CD1c-positive myeloid dendritic cell (primary cell): ENCODE data around the gene SDHA.
"Not testable (repeated sequence)": the region's sequence is repeated elsewhere in the genome, so short reads cannot be mapped to it uniquely, and the experiment has no call there.

Source experiments
- DNase-seq: peaks from one replicate; pipeline ENCODE4 v3.0.0-alpha.2; 2016; ENCODE audit errors: extremely low spot score

SDHA gene

DNA sequence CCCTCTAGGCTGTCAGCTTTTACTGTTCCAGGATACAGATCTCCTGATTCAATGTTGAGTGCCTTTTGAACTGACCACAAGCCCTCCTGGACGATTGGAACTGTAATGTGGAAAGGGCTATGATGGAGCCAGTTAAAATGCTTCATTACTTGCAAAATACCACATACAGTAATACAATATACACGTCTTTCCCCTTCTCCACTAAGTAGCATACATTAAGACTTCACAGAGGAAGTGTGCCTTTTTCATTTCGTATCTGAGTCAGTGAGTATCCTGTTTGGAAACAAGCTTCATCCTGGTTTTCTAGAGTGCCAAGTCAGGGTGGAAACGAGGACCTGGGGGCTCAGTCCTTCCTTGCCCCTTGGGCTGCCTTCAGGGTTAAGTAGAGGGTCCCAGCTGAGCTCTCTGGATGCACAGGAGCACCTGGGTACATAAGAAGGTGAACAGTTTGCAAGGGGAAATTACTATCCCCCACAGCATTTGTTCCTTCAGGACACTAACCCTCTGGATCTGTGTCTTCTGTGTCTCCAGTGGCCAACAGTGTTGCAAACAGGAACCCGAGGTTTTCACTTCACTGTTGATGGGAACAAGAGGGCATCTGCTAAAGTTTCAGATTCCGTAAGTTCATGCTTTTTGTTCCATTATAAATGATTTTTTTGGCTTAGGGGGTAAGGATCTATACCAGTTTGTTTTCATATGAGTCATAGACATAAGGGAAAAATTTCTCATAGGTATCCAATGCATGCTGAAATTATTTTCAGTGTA lies 5.0 kb downstream of the SDHA start:
- DNase-seq = peak; percentile 47

DNA sequence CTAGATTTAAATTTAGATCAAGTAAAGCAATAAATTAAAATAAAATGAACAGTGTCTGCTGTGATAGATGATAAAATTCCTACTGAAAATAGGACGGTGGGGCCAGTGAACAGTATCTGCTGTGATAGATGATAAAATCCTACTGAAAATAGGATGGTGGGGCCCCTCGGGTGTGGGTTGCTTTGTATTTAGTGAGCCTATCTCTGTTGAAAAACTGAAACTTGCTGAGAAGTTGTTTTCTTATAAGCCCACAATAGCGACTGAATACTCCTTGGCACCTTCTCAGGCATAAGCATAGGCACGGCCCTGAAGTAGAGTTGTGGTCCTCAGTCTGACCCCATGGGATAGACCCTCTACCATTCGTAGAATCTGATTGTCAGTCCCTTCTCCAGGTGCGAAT lies 5.7 kb downstream of the SDHA start:
- DNase-seq = no peak

DNA sequence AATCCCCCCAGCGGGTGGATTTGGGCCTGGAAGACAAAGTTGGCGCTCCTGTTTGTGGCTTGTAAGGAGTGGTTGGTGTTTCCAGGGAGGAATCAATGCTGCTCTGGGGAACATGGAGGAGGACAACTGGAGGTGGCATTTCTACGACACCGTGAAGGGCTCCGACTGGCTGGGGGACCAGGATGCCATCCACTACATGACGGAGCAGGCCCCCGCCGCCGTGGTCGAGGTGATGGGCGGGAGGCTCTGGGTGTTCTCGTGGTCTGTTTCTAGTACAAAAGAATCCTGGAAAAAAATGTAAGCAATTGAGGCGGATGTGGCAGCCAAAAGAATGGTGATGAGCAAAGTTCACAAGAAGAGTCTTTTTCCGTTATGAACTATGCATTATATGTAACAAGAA lies 7.2 kb downstream of the SDHA start:
- DNase-seq = no peak

DNA sequence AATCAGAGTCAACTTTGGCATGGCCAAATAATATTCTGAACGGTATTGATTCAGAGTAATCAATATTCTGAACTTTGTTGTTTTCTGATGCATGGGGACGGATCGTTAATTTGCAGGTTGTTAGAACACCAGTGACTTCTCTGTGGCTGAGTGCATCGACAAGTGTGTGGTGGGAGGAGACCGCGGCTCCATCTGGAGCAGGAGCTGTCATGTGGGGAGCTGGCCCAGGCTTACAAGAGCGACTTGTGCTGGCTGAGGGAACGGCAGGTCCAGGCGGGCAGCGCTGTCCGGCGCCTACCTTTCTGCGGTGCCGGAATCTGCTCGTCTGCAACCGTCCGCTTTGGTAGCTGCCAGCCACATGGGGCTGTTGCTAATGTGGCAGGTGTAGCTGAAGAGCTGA lies 9.3 kb downstream of the SDHA start:
- DNase-seq = not testable (repeated sequence)

DNA sequence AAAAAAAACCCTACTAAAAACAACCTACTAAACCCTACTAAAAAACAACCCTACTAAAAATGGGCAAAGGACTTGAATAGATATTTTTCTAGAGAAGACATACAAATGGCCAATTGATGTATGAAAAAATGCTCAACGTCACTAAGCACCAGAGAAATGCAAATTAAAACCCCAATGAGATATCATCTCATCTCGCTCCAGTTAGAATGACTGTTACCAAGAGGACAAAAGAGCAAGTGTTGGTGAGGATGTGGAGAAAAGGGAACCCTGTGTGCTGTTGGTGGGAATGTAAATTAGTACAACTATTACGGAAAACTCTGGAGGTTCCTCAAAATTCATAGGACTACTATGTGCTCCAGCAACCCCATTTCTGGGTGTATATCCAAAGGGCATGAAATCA lies 10.8 kb downstream of the SDHA start:
- no peak for DNase-seq

DNA sequence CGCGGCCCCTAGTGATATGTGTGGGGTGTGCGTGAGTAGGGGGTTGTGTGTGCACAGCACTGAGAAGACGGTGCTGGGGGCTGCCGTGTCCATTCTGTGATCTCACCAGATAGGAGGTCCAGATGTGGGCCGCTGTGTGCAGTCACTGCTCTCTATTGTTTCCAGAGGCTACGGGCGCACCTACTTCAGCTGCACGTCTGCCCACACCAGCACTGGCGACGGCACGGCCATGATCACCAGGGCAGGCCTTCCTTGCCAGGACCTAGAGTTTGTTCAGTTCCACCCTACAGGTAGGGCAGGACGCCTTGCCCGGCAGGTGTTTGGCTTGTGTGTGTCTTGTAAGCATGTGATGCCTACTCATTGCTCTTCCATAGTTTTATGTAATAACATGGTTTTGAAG lies 12.6 kb downstream of the SDHA start:
- no peak for DNase-seq

DNA sequence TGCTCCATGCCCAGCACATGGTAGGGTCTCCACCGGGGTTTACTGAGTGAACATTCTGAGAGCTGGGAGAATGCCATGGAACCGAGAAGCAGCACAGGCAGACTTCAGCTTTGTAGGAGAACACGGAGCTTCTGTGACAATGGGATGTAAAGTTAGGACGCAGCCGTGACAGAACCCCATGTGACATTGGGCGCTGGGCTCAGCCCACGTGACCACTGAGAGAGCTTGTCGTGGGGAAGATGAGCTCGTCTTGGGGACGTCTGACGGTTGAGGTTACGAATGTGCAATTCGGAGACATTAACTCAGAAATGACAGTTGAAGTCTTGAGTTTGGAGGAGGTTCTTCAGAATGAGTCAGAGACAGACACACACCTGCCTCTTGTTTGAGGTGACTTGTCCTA lies 13.5 kb downstream of the SDHA start:
- no peak for DNase-seq

DNA sequence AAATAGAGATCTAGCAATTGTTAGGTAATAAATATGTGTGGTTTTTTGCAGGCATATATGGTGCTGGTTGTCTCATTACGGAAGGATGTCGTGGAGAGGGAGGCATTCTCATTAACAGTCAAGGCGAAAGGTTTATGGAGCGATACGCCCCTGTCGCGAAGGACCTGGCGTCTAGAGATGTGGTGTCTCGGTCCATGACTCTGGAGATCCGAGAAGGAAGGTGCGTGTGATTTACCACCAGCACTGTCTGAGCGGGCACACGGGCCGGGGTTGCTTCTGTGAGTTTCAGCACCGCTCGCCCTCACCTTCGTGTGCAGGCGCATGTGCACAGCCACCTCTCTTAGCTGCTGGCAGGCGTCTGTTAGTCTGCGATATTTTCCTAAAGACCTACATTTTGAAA lies 15.3 kb downstream of the SDHA start:
- not testable (repeated sequence) for DNase-seq

DNA sequence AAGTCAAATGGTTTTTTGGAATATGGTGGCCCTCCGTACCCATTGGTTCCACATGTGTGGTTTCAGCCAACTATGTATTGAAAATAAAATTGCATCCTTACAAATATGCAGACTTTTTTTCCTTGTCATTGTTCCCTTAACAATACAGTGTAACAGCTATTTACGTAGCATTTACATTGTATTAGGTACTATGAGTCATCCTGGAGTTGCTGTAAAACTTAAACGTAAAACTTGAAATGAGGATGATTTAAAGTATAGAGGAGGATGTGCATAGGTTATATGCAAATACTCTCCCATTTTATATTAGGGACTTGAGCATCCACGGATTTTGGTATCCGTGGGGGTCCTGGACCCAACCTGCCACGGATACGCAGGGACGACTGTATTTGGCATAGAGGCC lies 16.3 kb downstream of the SDHA start:
- DNase-seq = no peak

DNA sequence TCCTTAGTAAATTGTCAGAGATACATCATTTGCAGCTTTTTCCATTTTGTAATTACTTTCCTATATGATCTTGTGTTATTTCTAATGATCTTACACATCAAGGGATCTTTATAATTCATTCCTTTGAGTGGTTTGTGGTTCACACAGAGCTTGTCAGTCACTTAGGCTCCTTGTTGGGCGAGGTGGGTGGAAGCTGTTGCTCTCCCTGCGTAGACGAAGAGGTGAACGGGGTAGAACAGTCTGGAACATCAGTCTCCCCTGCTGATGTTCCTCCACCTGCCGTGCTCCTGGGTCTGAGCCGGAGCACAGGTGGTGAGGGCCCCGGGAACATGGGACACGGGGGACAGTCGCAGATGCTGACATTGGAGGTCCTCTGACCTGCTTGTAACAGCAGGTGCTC lies 17.4 kb downstream of the SDHA start:
- DNase-seq = not testable (repeated sequence)

DNA sequence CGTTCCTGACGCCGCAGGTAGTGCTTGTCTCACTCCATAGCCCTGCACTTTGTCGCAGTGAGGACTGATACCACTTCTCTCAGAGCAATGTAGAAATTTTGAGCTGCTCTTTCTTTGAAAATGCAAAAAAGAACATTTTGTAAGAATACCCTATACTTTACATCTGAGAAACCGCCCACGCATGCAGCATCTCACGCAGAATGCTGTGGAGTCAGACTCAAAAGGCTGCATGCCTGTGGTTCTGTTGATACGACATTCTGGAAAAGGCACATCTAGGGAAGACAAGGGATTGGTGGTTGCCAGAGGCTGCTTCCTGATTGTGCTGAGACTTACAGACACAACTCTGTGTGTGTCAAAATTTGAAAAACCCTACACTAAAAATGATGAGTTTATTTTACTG lies 19.8 kb downstream of the SDHA start:
- DNase-seq = not testable (repeated sequence)

DNA sequence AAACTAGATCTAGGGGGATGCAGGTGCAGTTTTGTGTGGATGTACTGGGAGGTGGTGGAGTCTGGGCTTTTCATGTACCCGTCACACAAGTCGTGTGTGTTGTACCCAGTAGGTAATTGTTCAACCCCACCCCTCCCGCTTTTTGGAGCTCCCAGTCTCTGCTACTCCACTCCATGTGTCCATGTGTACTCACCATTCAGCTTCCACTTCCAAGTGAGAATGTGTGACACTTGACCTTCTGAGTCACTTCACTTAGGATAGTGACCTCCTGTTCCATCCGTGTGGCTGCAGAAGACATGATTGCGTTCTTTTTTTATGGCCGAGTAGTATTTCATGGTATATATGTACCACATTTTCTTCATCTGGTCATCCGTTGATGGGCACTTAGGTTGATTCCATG lies 22.4 kb downstream of the SDHA start:
- not testable (repeated sequence) for DNase-seq

DNA sequence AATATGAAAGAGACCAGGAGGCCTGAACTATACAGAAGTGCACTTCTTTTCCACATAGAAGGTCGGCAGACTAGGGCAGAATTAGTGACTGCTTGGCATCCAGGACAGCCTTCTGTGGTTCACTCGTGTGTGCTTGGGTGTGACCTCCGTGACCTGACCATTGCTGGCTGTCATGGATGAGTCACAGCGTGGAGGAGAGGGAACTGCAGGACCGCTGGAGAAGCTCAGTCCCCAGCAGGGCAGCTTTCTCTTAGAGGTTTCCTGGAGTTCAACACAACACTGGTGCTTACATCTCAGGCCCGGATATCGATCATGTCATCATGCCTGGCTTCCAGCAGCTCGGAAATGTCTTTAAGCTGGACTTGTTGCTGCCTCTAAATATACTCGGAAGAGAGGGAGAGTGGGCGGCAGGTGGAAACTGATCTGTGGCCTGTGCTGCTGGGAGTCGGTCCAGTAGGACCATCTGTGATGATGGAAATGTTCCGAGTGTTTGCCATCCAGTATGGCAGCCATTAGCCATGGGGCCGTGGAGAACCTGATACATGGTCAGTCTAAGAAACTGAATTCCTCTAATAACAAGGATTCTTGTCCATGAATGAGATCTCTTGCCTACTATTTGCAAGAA lies 23.0 kb downstream of the SDHA start:
- DNase-seq = peak; percentile 5

DNA sequence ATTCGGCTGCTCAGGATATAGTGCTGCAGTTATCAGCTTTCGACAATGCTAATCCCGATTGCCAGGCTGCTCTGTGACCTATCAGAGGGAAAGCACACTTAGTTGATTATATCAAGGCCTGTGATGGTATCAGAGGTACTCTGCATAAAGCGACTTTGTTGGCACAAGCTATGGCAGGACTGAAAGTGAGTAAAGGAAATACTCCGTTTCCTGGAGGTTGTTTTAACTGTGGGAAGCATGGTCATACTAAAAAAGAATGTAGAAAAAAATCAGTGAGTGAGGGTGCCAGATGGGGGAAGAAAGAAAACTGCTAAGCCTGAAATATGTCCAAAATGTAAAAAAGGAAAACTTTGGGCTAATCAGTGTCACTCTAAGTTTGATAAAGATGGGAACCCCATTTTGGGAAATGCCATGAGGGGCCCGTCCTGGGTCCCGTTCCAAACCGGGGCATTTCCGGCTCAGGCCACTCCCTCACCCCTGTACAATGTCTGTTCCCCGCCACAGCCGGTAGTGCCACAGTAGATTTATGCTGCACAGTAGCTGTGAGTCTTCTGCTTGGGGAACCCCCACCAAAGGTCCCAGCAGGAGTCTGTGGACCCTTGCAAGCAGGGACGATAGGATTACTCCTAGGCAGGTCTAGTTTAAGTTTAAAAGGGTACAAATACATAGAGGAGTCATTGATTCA lies 25.7 kb downstream of the SDHA start:
- DNase-seq = not testable (repeated sequence)

DNA sequence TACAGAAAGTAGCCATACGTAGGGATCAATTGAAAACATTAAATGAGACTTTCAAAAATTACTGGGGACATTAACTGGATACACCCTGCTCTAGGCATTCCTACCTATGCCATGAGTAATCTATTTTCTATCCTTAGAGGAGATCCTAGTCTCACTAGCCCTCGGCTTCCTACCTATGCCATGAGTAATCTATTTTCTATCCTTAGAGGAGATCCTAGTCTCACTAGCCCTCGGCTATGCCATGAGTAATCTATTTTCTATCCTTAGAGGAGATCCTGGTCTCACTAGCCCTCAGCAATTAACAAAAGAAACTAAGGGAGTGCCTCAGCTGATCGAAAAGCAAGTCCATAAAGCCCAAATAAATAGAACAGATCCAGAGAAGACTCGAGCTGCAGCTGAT lies 27.6 kb downstream of the SDHA start:
- not testable (repeated sequence) for DNase-seq

DNA sequence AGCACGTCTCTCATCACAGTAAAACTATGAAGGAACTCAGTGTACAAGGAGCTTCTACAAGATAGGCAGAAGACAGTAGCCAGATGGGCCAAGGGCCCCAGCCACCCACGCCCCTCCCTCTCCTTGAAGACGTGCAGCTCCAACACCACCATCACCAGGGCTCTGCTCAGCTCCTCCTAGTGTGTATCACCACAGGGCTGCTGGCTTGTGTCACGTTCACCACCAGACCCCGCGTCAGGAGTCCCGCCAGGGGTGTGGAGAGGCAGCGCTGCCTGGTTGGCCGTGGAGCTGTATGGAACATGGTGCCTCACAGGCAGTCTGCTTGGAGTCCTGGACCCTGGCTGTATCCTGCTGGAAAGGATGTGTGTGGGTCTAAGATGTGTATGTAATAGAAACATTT lies 32.3 kb downstream of the SDHA start:
- not testable (repeated sequence) for DNase-seq

DNA sequence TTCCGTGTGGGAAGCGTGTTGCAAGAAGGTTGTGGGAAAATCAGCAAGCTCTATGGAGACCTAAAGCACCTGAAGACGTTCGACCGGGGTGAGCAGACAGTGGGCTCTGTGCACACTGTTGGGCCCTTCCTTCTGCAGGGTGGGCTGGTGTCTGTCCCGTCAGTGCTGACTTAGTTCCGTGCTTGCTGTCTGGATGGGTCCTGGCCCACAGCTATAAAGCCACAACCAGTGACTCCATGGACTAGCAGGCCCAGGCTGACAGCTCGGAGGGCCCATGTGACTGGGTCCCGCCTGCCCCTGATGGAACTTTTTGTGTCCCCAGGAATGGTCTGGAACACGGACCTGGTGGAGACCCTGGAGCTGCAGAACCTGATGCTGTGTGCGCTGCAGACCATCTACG lies 32.9 kb downstream of the SDHA start:
- DNase-seq = not testable (repeated sequence)

DNA sequence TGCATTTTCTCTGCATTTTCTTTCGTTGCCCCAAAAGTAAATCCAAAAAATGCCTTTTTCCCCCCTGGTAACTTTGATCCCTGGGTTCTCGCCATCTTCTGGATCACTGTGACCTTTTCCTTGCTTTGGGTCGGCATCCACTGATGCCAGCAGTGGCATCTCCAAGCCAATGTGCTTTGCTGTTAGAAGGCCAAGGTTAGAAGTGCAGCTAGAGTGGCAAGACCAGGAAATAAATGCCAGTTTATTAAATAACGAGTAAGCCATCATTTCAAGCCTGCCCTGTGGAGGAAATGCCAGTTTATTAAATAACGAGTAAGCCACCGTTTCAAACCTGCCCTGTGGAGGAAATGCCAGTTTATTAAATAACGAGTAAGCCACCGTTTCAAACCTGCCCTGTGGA lies 33.4 kb downstream of the SDHA start:
- DNase-seq = not testable (repeated sequence)

DNA sequence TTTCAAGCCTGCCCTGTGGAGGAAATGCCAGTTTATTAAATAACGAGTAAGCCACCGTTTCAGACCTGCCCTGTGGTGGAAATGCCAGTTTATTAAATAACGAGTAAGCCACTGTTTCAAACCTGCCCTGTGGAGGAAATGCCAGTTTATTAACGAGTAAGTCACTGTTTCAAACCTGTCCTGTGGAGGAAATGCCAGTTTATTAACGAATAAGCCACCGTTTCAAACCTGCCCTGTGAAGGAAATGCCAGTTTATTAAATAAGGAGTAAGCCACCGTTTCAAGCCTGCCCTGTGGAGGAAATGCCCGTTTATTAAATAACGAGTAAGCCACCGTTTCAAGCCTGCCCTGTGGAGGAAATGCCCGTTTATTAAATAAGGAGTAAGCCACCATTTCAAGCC lies 33.9 kb downstream of the SDHA start:
- DNase-seq = not testable (repeated sequence)

DNA sequence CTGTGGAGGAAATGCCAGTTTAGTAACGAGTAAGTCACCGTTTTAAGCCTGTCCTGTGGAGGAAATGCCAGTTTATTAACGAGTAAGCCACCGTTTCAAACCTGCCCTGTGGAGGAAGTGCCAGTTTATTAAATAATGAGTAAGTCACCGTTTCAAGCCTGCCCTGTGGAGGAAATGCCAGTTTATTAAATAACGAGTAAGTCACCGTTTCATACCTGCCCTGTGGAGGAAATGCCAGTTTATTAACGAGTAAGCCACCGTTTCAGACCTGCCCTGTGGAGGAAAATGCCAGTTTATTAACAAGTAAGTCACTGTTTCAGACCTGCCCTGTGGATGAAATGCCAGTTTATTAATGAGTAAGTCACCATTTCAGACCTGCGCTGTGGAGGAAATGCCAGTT lies 34.4 kb downstream of the SDHA start:
- no peak for DNase-seq

DNA sequence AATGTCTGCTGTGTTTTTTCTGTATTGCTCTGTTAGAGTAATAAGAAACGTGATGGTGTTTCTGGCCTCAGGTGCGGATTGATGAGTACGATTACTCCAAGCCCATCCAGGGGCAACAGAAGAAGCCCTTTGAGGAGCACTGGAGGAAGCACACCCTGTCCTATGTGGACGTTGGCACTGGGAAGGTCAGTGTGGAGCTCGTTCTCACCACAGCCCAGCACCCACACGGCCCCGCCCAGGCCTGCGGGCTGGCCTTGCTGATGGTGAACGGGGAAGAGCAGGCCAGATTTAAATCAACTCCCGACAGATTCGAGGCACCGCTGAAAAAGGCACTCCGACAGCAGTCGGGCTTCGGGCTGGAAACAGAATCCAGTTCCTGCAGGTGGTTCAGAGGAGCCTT lies 36.2 kb downstream of the SDHA start:
- DNase-seq = not testable (repeated sequence)

DNA sequence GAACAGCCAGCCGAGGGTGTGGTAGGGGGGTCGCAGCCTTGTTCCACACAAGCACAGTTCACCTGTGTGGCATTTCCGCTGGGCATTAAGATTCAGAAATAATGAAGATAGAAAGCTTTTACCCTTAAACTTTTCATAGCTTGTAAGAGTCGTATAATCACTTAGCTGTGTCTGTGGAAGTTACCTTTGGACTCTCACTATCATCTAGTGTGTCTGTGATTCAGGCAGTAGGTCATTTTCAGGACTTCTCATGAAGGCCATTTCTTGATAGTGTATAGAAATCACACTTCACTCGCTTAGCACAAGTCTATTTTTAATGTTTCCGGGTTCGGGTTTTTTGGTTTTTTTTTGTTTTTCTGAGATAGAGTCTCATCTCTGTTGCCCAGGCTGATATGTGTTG lies 37.0 kb downstream of the SDHA start:
- not testable (repeated sequence) for DNase-seq

DNA sequence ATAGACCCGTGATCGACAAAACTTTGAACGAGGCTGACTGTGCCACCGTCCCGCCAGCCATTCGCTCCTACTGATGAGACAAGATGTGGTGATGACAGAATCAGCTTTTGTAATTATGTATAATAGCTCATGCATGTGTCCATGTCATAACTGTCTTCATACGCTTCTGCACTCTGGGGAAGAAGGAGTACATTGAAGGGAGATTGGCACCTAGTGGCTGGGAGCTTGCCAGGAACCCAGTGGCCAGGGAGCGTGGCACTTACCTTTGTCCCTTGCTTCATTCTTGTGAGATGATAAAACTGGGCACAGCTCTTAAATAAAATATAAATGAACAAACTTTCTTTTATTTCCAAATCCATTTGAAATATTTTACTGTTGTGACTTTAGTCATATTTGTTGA lies 38.2 kb downstream of the SDHA start:
- DNase-seq = not testable (repeated sequence)
